ENCODE results near the gene APBA2.

- TF ChIP-seq, protein P1, sequence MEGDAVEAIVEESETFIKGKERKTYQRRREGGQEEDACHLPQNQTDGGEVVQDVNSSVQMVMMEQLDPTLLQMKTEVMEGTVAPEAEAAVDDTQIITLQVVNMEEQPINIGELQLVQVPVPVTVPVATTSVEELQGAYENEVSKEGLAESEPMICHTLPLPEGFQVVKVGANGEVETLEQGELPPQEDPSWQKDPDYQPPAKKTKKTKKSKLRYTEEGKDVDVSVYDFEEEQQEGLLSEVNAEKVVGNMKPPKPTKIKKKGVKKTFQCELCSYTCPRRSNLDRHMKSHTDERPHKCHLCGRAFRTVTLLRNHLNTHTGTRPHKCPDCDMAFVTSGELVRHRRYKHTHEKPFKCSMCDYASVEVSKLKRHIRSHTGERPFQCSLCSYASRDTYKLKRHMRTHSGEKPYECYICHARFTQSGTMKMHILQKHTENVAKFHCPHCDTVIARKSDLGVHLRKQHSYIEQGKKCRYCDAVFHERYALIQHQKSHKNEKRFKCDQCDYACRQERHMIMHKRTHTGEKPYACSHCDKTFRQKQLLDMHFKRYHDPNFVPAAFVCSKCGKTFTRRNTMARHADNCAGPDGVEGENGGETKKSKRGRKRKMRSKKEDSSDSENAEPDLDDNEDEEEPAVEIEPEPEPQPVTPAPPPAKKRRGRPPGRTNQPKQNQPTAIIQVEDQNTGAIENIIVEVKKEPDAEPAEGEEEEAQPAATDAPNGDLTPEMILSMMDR (IDR thresholded peaks at IDR 0.05) = no peak
- TF ChIP-seq POLR2AphosphoS5 (IDR thresholded peaks at IDR 0.05) (no peak), EP300 (IDR thresholded peaks at IDR 0.05) (no peak), POLR2A (IDR thresholded peaks at IDR 0.05) (no peak)
These were observed 247.0 kb downstream of the APBA2 start for GRCh38 chr15:29132735-29133181.

Measured in upper lobe of left lung (tissue), 4 donors.